Measurements from ENCODE around the gene RGS9BP.

The RGS9BP gene

GRCh38 chr19:32658075-32658474 is 17.6 kb upstream of the RGS9BP start:
- Histone ChIP-seq H3K4me3 (ENCODE audit: low read depth, low read length, poor library complexity, severe bottlenecking) (no peak overlapping the region), H3K4me2 (ENCODE audit: low read length) (no peak overlapping the region), H4K20me1 (ENCODE audit: insufficient read depth, low read length) (no peaks in the 10 kb centered on the region), H3K4me1 (ENCODE audit: insufficient read depth, low read length, severe bottlenecking) (no peaks in the 10 kb centered on the region), H3F3A (ENCODE audit: insufficient read depth, low read length) (no peaks in the 10 kb centered on the region), H3K27ac (ENCODE audit: low read depth, low read length, poor library complexity, severe bottlenecking) (no peak overlapping the region), H3K9me3 (ENCODE audit: low read length) (no peaks in the 10 kb centered on the region), H3K36me3 (ENCODE audit: insufficient read depth, low read length) (peaks cover 29% of the 10 kb centered on the region), H3K79me2 (ENCODE audit: insufficient read depth, low read length) (peaks cover 12% of the 10 kb centered on the region), H3K9me2 (ENCODE audit: low read depth, low read length) (no peaks in the 10 kb centered on the region), H2AFZ (ENCODE audit: low read length) (no peak overlapping the region), H3K27me3 (ENCODE audit: insufficient read depth, low read length) (no peaks in the 10 kb centered on the region), H3K9ac (ENCODE audit: low read length) (no peak overlapping the region)
- no peak for TF ChIP-seq EZH2 (IDR thresholded peaks at IDR 0.05; ENCODE audit: borderline replicate concordance, low read length)
- TF ChIP-seq, protein P1, sequence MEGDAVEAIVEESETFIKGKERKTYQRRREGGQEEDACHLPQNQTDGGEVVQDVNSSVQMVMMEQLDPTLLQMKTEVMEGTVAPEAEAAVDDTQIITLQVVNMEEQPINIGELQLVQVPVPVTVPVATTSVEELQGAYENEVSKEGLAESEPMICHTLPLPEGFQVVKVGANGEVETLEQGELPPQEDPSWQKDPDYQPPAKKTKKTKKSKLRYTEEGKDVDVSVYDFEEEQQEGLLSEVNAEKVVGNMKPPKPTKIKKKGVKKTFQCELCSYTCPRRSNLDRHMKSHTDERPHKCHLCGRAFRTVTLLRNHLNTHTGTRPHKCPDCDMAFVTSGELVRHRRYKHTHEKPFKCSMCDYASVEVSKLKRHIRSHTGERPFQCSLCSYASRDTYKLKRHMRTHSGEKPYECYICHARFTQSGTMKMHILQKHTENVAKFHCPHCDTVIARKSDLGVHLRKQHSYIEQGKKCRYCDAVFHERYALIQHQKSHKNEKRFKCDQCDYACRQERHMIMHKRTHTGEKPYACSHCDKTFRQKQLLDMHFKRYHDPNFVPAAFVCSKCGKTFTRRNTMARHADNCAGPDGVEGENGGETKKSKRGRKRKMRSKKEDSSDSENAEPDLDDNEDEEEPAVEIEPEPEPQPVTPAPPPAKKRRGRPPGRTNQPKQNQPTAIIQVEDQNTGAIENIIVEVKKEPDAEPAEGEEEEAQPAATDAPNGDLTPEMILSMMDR (IDR thresholded peaks at IDR 0.05; ENCODE audit: low read length) = no peak

GRCh38 chr19:32658527-32658926 is 17.1 kb upstream of the RGS9BP start:
- peaks cover 12% of the 10 kb centered on the region for H3K79me2 ChIP-seq (ENCODE audit: insufficient read depth, low read length)
- no peaks in the 10 kb centered on the region for H3K9me2 ChIP-seq (ENCODE audit: low read depth, low read length)
- H3K36me3 ChIP-seq (ENCODE audit: insufficient read depth, low read length) = peaks cover 26% of the 10 kb centered on the region
- H3K27ac ChIP-seq (ENCODE audit: low read depth, low read length, poor library complexity, severe bottlenecking) = no peak overlapping the region
- H3K9me3 ChIP-seq (ENCODE audit: low read length) = no peaks in the 10 kb centered on the region
- no peak overlapping the region for H3K4me2 ChIP-seq (ENCODE audit: low read length)
- no peak overlapping the region for H3K9ac ChIP-seq (ENCODE audit: low read length)
- H4K20me1 ChIP-seq (ENCODE audit: insufficient read depth, low read length) = no peaks in the 10 kb centered on the region
- no peak overlapping the region for H3K4me3 ChIP-seq (ENCODE audit: low read depth, low read length, poor library complexity, severe bottlenecking)
- no peaks in the 10 kb centered on the region for H3K27me3 ChIP-seq (ENCODE audit: insufficient read depth, low read length)
- H2AFZ ChIP-seq (ENCODE audit: low read length) = no peak overlapping the region
- H3F3A ChIP-seq (ENCODE audit: insufficient read depth, low read length) = no peaks in the 10 kb centered on the region
- H3K4me1 ChIP-seq (ENCODE audit: insufficient read depth, low read length, severe bottlenecking) = no peaks in the 10 kb centered on the region
- no peak for TF ChIP-seq EZH2 (IDR thresholded peaks at IDR 0.05; ENCODE audit: borderline replicate concordance, low read length)
- TF ChIP-seq, protein P1 (IDR thresholded peaks at IDR 0.05; ENCODE audit: low read length) = no peak

GRCh38 chr19:32661318-32661717 is 14.3 kb upstream of the RGS9BP start:
- no peaks in the 10 kb centered on the region for H3F3A ChIP-seq (ENCODE audit: insufficient read depth, low read length)
- H3K9ac ChIP-seq (ENCODE audit: low read length) = no peak overlapping the region
- peaks cover 22% of the 10 kb centered on the region for H3K36me3 ChIP-seq (ENCODE audit: insufficient read depth, low read length)
- H3K27ac ChIP-seq (ENCODE audit: low read depth, low read length, poor library complexity, severe bottlenecking) = no peak overlapping the region
- no peak overlapping the region for H3K4me3 ChIP-seq (ENCODE audit: low read depth, low read length, poor library complexity, severe bottlenecking)
- no peak overlapping the region for H3K4me2 ChIP-seq (ENCODE audit: low read length)
- H3K9me2 ChIP-seq (ENCODE audit: low read depth, low read length) = no peaks in the 10 kb centered on the region
- no peaks in the 10 kb centered on the region for H3K9me3 ChIP-seq (ENCODE audit: low read length)
- H2AFZ ChIP-seq (ENCODE audit: low read length) = no peak overlapping the region
- TF ChIP-seq, protein P1 (IDR thresholded peaks at IDR 0.05; ENCODE audit: low read length) = no peak
- TF ChIP-seq EZH2 (IDR thresholded peaks at IDR 0.05; ENCODE audit: borderline replicate concordance, low read length) = no peak
- H4K20me1 ChIP-seq (ENCODE audit: insufficient read depth, low read length) = no peaks in the 10 kb centered on the region
- no peaks in the 10 kb centered on the region for H3K27me3 ChIP-seq (ENCODE audit: insufficient read depth, low read length)
- H3K79me2 ChIP-seq (ENCODE audit: insufficient read depth, low read length) = peaks cover 22% of the 10 kb centered on the region
- no peaks in the 10 kb centered on the region for H3K4me1 ChIP-seq (ENCODE audit: insufficient read depth, low read length, severe bottlenecking)
